NCI-H2029 (cell line): Measurements from ENCODE around the gene EHBP1.

Source experiments
- DNase-seq: peaks from one replicate; lab custom pipeline; 2025; lab: John Stamatoyannopoulos, UW

EHBP1 gene

GRCh38 chr2:62822549-62822948 lies 117.0 kb downstream of the EHBP1 start:
- no peak for DNase-seq

GRCh38 chr2:62824388-62824787 lies 118.9 kb downstream of the EHBP1 start:
- no peak for DNase-seq

GRCh38 chr2:62826141-62826540 lies 120.6 kb downstream of the EHBP1 start:
- DNase-seq = no peak

GRCh38 chr2:62826953-62827675 lies 121.6 kb downstream of the EHBP1 start:
- DNase-seq = no peak

GRCh38 chr2:62831729-62832128 lies 126.2 kb downstream of the EHBP1 start:
- DNase-seq = no peak

- DNase-seq = no peak
These were observed 139.0 kb downstream of the EHBP1 start for GRCh38 chr2:62844311-62845090.

GRCh38 chr2:62845256-62845655 lies 139.7 kb downstream of the EHBP1 start:
- no peak for DNase-seq

GRCh38 chr2:62852254-62852653 lies 146.7 kb downstream of the EHBP1 start:
- DNase-seq = no peak

GRCh38 chr2:62854600-62855514 lies 149.3 kb downstream of the EHBP1 start:
- DNase-seq = no peak

- no peak for DNase-seq
These were observed 150.9 kb downstream of the EHBP1 start for GRCh38 chr2:62856228-62857040.

GRCh38 chr2:62857139-62857931 lies 151.8 kb downstream of the EHBP1 start:
- no peak for DNase-seq

GRCh38 chr2:62858231-62858832 lies 152.8 kb downstream of the EHBP1 start:
- DNase-seq = peak; percentile 30

GRCh38 chr2:62868947-62869346 lies 163.4 kb downstream of the EHBP1 start:
- no peak for DNase-seq

GRCh38 chr2:62870966-62871365 lies 165.5 kb downstream of the EHBP1 start:
- no peak for DNase-seq

GRCh38 chr2:62871506-62871905 lies 166.0 kb downstream of the EHBP1 start:
- no peak for DNase-seq

GRCh38 chr2:62873603-62874002 lies 168.1 kb downstream of the EHBP1 start:
- DNase-seq = no peak

- no peak for DNase-seq
These were observed 169.4 kb downstream of the EHBP1 start for GRCh38 chr2:62874881-62875383.

GRCh38 chr2:62881162-62881795 lies 175.8 kb downstream of the EHBP1 start:
- no peak for DNase-seq

- DNase-seq = no peak
These were observed 178.1 kb downstream of the EHBP1 start for GRCh38 chr2:62883629-62884028.

- no peak for DNase-seq
These were observed 178.6 kb downstream of the EHBP1 start for GRCh38 chr2:62884086-62884485.
